Measurements from ENCODE around the gene C2CD4C.

DNA sequence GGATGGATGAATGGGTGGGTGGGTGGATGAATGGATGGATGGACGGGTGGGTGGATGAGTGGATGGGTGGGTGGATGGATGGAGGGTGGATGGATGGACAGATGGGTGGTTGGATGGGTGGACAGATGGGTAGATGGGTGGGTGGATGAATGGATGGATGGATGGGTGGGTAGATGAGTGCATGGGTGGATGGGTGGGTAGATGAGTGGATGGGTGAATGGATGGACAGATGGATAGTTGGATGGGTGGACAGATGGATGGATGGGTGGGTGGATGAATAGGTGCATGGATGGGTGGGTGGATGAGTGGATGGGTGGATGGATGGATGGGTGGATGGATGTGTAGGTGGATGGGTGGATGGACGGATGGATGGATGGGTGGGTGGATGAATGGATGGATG lies 34.1 kb upstream of the C2CD4C start:
- TF ChIP-seq, protein P1, sequence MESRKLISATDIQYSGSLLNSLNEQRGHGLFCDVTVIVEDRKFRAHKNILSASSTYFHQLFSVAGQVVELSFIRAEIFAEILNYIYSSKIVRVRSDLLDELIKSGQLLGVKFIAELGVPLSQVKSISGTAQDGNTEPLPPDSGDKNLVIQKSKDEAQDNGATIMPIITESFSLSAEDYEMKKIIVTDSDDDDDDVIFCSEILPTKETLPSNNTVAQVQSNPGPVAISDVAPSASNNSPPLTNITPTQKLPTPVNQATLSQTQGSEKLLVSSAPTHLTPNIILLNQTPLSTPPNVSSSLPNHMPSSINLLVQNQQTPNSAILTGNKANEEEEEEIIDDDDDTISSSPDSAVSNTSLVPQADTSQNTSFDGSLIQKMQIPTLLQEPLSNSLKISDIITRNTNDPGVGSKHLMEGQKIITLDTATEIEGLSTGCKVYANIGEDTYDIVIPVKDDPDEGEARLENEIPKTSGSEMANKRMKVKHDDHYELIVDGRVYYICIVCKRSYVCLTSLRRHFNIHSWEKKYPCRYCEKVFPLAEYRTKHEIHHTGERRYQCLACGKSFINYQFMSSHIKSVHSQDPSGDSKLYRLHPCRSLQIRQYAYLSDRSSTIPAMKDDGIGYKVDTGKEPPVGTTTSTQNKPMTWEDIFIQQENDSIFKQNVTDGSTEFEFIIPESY (IDR thresholded peaks at IDR 0.05) = no peak
- TF ChIP-seq, protein P2, sequence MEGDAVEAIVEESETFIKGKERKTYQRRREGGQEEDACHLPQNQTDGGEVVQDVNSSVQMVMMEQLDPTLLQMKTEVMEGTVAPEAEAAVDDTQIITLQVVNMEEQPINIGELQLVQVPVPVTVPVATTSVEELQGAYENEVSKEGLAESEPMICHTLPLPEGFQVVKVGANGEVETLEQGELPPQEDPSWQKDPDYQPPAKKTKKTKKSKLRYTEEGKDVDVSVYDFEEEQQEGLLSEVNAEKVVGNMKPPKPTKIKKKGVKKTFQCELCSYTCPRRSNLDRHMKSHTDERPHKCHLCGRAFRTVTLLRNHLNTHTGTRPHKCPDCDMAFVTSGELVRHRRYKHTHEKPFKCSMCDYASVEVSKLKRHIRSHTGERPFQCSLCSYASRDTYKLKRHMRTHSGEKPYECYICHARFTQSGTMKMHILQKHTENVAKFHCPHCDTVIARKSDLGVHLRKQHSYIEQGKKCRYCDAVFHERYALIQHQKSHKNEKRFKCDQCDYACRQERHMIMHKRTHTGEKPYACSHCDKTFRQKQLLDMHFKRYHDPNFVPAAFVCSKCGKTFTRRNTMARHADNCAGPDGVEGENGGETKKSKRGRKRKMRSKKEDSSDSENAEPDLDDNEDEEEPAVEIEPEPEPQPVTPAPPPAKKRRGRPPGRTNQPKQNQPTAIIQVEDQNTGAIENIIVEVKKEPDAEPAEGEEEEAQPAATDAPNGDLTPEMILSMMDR (IDR thresholded peaks at IDR 0.05 in 2 of 3, conservative IDR thresholded peaks at IDR 0.05 in 1 of 3; ENCODE audit: control insufficient read depth in 2 of 3, extremely low read depth in 1 of 3, insufficient read depth in 1 of 3, low read depth in 3 of 3, low read length in 3 of 3) = no peak
- TF ChIP-seq POLR2A (IDR thresholded peaks at IDR 0.05; ENCODE audit: low read depth, low read length) (no peak), NBN (IDR thresholded peaks at IDR 0.05) (no peak), SMC3 (IDR thresholded peaks at IDR 0.05; ENCODE audit: borderline replicate concordance, low read length) (no peak), ZNF24 (IDR thresholded peaks at IDR 0.05) (no peak)
- TF ChIP-seq, protein P3, sequence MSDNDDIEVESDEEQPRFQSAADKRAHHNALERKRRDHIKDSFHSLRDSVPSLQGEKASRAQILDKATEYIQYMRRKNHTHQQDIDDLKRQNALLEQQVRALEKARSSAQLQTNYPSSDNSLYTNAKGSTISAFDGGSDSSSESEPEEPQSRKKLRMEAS (IDR thresholded peaks at IDR 0.05; ENCODE audit: low read depth, low read length) = no peak
